ENCODE measurements around the gene TRIP10.

The TRIP10 gene

DNA sequence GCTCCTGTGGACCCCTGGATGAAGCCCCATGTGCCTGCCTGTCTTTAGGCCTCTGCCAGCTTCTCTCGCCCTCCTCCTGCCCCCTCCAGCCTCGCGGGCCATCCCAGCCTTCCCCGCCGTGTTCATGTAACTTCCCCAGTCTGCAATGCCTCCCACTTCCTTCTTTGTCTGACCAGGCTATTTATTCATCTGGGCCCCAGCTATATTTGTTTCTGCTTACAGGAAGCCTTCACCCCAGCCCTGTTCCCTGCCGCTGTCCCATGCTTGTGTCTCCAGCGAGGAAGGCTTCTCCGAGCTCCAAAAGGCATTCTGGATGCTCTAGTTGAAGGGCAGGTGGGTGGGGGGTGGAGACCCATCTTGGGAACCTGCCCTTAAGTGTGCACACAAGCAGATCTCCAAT is 11.1 kb upstream of the TRIP10 start:
- Mint-ChIP-seq H3K9me3 (no peaks in the 10 kb centered on the region), H3K4me3 (no peak overlapping the region), H3K4me1 (ENCODE audit: low read depth) (peaks cover 3% of the 10 kb centered on the region), H3K27ac (no peak overlapping the region), H3K27me3 (ENCODE audit: low read depth) (no peaks in the 10 kb centered on the region), H3K36me3 (ENCODE audit: low read depth) (peaks cover 15% of the 10 kb centered on the region)
- DNase-seq (ENCODE audit: low spot score), result no peak

DNA sequence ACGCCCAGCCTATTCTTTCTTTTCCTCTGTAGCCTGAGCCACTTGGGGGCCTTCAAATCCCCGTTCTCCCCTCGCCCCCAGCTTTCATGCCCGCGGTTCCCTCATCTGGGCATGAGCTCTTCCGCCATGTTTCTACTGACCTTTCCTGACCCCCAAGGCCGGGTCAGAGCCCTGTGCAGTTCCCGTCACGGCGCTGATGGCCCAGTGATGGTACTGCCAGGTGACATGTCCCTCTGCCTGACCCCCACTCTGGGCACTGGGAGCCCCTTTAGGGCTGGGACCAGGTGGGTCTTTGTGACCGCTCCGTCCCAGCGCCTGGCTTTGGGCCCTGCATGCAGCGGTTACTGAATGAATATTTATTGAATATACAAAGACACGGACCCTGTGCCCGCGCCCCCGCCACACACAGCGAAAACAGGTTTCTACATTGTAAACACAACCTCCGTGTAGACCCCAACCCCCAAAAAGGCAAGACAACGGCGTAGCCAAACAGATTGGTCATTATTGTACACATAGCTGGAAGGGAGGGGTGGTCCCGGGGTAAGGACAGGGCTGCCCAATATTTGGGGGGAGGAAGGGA is 9.8 kb upstream of the TRIP10 start:
- no peaks in the 10 kb centered on the region for H3K9me3 Mint-ChIP-seq
- H3K4me3 Mint-ChIP-seq, result no peak overlapping the region
- no peak for DNase-seq (ENCODE audit: low spot score)
- H3K4me1 Mint-ChIP-seq (ENCODE audit: low read depth), result peaks cover 3% of the 10 kb centered on the region
- H3K36me3 Mint-ChIP-seq (ENCODE audit: low read depth), result peaks cover 17% of the 10 kb centered on the region
- H3K27ac Mint-ChIP-seq, result no peak overlapping the region
- no peaks in the 10 kb centered on the region for H3K27me3 Mint-ChIP-seq (ENCODE audit: low read depth)

- peaks cover 3% of the 10 kb centered on the region for H3K4me1 Mint-ChIP-seq (ENCODE audit: low read depth)
- no peak for DNase-seq (ENCODE audit: low spot score)
- H3K27ac Mint-ChIP-seq, result peak overlapping the region; percentile 20
- no peaks in the 10 kb centered on the region for H3K27me3 Mint-ChIP-seq (ENCODE audit: low read depth)
- H3K4me3 Mint-ChIP-seq, result no peak overlapping the region
- H3K9me3 Mint-ChIP-seq, result no peaks in the 10 kb centered on the region
- H3K36me3 Mint-ChIP-seq (ENCODE audit: low read depth), result peaks cover 17% of the 10 kb centered on the region
Observed at GRCh38 chr19:6730153-6730804, 9.2 kb upstream of the TRIP10 start.

DNA sequence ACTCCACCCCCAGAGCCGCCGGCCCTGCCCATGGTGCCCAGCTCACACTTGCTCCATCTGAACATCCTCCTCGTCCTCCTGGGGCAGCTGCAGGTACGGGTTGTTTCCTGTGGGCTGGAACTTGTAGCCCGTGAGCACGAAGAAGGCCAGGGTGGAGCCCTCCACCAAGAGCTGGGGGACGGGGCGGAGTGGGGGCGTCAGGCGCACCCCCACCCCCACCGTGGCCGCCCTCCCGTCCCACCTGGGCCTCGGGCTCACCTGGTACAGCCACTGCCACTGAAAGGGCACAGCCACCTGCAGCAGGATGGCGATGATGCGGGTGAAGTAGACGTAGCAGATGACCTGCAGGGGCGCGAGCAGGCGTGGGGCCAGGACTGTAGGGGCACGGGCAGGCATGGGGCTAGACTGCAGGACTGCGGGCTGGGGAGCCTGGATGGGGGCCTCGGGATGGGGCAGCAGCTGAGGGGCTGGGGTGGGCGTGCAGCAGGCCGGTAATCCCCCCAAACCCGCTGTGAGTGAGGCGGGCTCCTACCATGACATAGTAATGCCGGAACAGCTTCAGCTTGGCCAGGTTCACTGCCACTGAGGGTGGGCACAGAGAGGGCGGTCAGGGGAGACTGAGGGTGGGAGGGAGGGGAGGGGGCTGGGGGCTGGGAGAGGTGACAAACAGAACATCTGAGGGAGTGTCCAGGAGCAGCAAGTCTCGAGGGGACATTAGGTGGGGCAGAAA is 8.4 kb upstream of the TRIP10 start:
- no peaks in the 10 kb centered on the region for H3K9me3 Mint-ChIP-seq
- H3K27me3 Mint-ChIP-seq (ENCODE audit: low read depth), result no peaks in the 10 kb centered on the region
- H3K4me1 Mint-ChIP-seq (ENCODE audit: low read depth), result peaks cover 5% of the 10 kb centered on the region
- H3K4me3 Mint-ChIP-seq, result no peak overlapping the region
- no peak for DNase-seq (ENCODE audit: low spot score)
- no peak overlapping the region for H3K27ac Mint-ChIP-seq
- H3K36me3 Mint-ChIP-seq (ENCODE audit: low read depth), result peaks cover 19% of the 10 kb centered on the region

DNA sequence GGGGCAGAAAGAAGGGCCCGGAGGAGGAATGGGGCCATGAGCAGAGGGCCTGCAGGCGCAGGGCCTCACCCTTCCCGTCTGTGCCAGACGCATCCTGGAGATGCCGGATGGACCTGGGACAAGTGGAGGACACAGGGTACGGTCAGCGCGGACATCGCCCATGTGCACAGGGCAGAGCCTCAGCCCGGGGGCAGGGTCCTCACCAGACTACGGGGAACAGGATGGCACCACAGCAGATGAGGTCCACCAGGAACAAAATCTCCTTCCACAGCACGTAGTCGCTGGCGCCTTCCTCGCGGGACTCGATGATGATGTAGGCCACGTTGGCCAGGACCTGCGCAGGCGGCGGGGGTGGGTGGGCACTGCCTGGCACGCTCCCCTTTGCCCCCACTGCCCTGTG is 7.7 kb upstream of the TRIP10 start:
- Mint-ChIP-seq H3K9me3 (no peaks in the 10 kb centered on the region), H3K4me1 (ENCODE audit: low read depth) (peaks cover 9% of the 10 kb centered on the region), H3K36me3 (ENCODE audit: low read depth) (peaks cover 22% of the 10 kb centered on the region), H3K27ac (no peak overlapping the region), H3K4me3 (no peak overlapping the region), H3K27me3 (ENCODE audit: low read depth) (no peaks in the 10 kb centered on the region)
- DNase-seq (ENCODE audit: low spot score), result no peak

DNA sequence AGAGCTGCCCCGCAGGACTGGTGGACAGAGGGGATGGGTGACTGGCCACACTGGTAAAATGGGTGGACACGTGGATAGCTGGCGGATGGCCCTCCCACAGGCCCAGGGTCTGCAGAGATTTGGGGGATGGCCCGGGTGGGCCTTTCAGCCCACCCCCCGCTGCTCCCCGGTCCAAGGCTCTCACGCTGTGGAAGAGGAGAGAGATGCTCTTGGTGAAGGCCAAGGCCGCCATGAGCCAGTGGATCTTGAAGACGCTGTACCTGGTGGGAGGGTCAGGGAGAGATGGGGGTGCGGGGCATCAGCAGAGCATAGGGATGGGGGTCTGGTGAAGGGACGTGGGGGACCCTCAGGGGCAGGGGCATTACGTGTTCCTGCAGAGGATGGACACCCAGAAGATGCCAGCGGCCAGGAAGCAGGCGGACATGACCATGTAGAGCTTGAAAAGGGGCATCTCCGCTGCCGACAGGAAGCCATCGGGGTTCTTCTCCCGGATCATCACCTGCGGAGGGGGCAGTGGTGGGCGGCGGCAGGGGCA is 6.6 kb upstream of the TRIP10 start:
- Mint-ChIP-seq H3K36me3 (ENCODE audit: low read depth) (peaks cover 22% of the 10 kb centered on the region), H3K4me1 (ENCODE audit: low read depth) (peaks cover 11% of the 10 kb centered on the region), H3K9me3 (no peaks in the 10 kb centered on the region), H3K27me3 (ENCODE audit: low read depth) (no peaks in the 10 kb centered on the region), H3K27ac (no peak overlapping the region), H3K4me3 (no peak overlapping the region)
- no peak for DNase-seq (ENCODE audit: low spot score)

DNA sequence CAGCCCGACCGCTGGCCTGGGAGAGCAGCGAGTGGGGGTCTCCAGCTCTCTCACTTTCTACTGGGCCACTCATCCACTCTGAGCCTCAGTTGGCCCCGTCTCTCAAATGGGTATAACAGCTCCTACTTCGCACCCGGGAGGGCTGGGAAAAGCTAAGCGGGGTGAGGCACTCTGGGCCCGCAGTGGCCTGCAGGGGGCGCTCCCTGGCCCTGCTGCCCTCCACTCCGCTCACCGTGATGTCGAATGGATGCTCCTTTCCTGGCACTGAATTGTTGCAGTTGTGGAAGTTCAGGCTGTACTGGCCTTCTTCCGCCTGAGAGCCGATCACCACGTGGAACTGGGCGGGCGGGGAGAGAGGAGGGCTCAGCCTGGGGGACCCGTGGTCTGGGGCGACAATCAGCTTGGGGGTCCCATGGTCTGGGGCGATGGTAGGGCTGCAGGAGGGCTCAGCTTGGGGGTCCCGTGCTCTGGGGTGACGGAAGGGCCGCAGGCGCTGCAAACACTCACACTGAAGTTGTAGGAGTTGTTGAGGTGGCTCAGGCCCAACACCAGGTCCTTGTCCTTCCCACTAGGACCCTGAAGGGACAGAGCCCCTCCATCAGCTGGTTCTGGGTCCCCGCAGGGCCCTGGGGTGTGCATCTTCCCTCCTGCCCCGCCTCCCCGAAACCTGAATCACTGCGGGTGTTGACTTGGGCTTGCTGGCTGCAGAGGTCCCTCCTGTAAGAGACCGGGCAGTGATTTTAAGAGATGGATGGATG is 6.0 kb upstream of the TRIP10 start:
- H3K9me3 Mint-ChIP-seq, result no peaks in the 10 kb centered on the region
- H3K36me3 Mint-ChIP-seq (ENCODE audit: low read depth), result peaks cover 22% of the 10 kb centered on the region
- H3K4me1 Mint-ChIP-seq (ENCODE audit: low read depth), result peaks cover 18% of the 10 kb centered on the region
- no peak overlapping the region for H3K4me3 Mint-ChIP-seq
- DNase-seq (ENCODE audit: low spot score), result no peak
- no peaks in the 10 kb centered on the region for H3K27me3 Mint-ChIP-seq (ENCODE audit: low read depth)
- no peak overlapping the region for H3K27ac Mint-ChIP-seq

GRCh38 chr19:6734096-6734696 is 5.3 kb upstream of the TRIP10 start:
- Mint-ChIP-seq H3K4me1 (ENCODE audit: low read depth) (peaks cover 24% of the 10 kb centered on the region), H3K4me3 (no peak overlapping the region), H3K36me3 (ENCODE audit: low read depth) (peaks cover 22% of the 10 kb centered on the region), H3K27ac (no peak overlapping the region), H3K9me3 (no peaks in the 10 kb centered on the region), H3K27me3 (ENCODE audit: low read depth) (no peaks in the 10 kb centered on the region)
- no peak for DNase-seq (ENCODE audit: low spot score)

- Mint-ChIP-seq H3K27ac (peak overlapping the region; percentile 99), H3K9me3 (no peaks in the 10 kb centered on the region), H3K27me3 (ENCODE audit: low read depth) (no peaks in the 10 kb centered on the region), H3K4me1 (ENCODE audit: low read depth) (peaks cover 26% of the 10 kb centered on the region), H3K36me3 (ENCODE audit: low read depth) (peaks cover 17% of the 10 kb centered on the region), H3K4me3 (peak overlapping the region; percentile 98)
- no peak for DNase-seq (ENCODE audit: low spot score)
Observed at GRCh38 chr19:6735181-6735911, 4.1 kb upstream of the TRIP10 start.

GRCh38 chr19:6736169-6736916 is 3.1 kb upstream of the TRIP10 start:
- Mint-ChIP-seq H3K36me3 (ENCODE audit: low read depth) (peaks cover 17% of the 10 kb centered on the region), H3K27me3 (ENCODE audit: low read depth) (no peaks in the 10 kb centered on the region), H3K9me3 (no peaks in the 10 kb centered on the region), H3K27ac (peak overlapping the region; percentile 99), H3K4me1 (ENCODE audit: low read depth) (peaks cover 29% of the 10 kb centered on the region), H3K4me3 (peak overlapping the region; percentile 98)
- DNase-seq (ENCODE audit: low spot score), result peak; percentile 79

GRCh38 chr19:6736917-6737283 is 2.6 kb upstream of the TRIP10 start:
- peak overlapping the region; percentile 99 for H3K27ac Mint-ChIP-seq
- DNase-seq (ENCODE audit: low spot score), result no peak
- peaks cover 18% of the 10 kb centered on the region for H3K36me3 Mint-ChIP-seq (ENCODE audit: low read depth)
- peak overlapping the region; percentile 98 for H3K4me3 Mint-ChIP-seq
- H3K27me3 Mint-ChIP-seq (ENCODE audit: low read depth), result no peaks in the 10 kb centered on the region
- no peaks in the 10 kb centered on the region for H3K9me3 Mint-ChIP-seq
- peaks cover 29% of the 10 kb centered on the region for H3K4me1 Mint-ChIP-seq (ENCODE audit: low read depth)

- H3K36me3 Mint-ChIP-seq (ENCODE audit: low read depth), result peaks cover 17% of the 10 kb centered on the region
Observed at GRCh38 chr19:6737284-6737872, 2.1 kb upstream of the TRIP10 start, which contains the start of gene GPR108. GPR108 (minus strand) TSS chr19:6737580; CDS start chr19:6737576, 4 bp downstream.

More at GRCh38 chr19:6737284-6737872, 2.1 kb upstream of the TRIP10 start, which contains the start of gene GPR108:
- Mint-ChIP-seq H3K27ac (peak within 1 kb of the TSS; percentile 99), H3K4me3 (peak within 1 kb of the TSS; percentile 98), H3K9me3 (no peaks in the 10 kb centered on the region), H3K27me3 (ENCODE audit: low read depth) (no peaks in the 10 kb centered on the region), H3K4me1 (ENCODE audit: low read depth) (peaks cover 29% of the 10 kb centered on the region)
- peak; percentile 100 for DNase-seq (ENCODE audit: low spot score)
